DOHH2 (cell line): Measurements from ENCODE around the gene INO80D.

Experiments
- EZH2phosphoT487 ChIP-seq: fragments of 200-600 bp; sonication (generic); IDR thresholded peaks from 2 replicates; pipeline ENCODE4 v1.6.1; 2017; ENCODE audit warnings: borderline replicate concordance, mild to moderate bottlenecking, antibody characterized with exemption, low read length, moderate library complexity, mixed read lengths
- TF ChIP-seq, protein P1 (sequence below): fragments of 200-600 bp; sonication (generic); IDR thresholded peaks from one replicate; pipeline ENCODE4 v1.5.1; 2014; ENCODE audit warnings: antibody characterized with exemption, mild to moderate bottlenecking, low read depth, low read length; ENCODE audit not compliant: poor library complexity, severe bottlenecking

DNA sequence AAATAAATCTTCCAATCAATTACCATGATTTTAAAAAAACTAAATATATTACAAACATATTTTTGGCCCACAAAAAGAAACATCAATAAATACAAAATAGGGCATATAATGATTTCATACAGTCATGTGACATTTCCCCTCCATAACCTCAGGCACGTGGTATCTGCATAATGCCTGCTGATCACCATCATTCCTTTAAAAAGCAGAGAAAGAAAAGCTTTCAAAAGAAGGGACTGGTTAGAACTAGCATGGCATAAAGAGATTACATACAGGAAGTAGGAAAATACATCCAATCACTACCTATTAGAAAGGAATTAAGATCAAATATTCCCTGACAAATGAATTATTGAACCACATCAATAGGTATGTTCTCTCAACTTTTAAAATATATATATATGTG is 83.5 kb downstream of the INO80D start:
- TF ChIP-seq, protein P1, sequence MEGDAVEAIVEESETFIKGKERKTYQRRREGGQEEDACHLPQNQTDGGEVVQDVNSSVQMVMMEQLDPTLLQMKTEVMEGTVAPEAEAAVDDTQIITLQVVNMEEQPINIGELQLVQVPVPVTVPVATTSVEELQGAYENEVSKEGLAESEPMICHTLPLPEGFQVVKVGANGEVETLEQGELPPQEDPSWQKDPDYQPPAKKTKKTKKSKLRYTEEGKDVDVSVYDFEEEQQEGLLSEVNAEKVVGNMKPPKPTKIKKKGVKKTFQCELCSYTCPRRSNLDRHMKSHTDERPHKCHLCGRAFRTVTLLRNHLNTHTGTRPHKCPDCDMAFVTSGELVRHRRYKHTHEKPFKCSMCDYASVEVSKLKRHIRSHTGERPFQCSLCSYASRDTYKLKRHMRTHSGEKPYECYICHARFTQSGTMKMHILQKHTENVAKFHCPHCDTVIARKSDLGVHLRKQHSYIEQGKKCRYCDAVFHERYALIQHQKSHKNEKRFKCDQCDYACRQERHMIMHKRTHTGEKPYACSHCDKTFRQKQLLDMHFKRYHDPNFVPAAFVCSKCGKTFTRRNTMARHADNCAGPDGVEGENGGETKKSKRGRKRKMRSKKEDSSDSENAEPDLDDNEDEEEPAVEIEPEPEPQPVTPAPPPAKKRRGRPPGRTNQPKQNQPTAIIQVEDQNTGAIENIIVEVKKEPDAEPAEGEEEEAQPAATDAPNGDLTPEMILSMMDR: no peak
- TF ChIP-seq EZH2phosphoT487: no peak
